ENCODE results near the gene RIC3. TPM values are rescaled to one million over a fixed set of nuclear protein-coding genes. Genes with fewer than 3 reads are reported as not detected.

RIC3 gene
- total RNA-seq, 2 experiments from 2014 or later, result 3.4 to 4.8 TPM

DNA sequence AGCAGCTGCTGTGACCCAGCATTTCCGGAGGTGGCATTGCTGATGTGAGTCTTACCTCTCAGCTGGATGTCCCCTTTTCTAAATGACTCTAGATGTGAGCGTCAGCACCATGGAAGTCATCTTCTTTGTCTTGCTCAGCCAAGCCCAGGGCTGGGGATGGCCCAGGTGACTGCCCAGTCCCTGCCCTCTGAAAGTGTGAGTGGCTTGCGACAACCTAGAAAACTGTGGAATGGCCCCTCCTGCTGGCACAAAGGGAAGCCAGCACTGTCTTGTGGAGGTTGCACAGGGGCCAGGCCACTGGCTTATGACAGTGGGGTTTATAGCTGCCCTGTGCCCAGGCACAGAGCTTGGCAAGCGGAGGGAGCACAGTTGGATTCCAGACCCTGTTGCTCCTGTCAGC is 81.6 kb downstream of the RIC3 start:
- H3K4me3 Mint-ChIP-seq, result no peak overlapping the region
- ChIA-PET POLR2A (no interaction called here), CTCF (interaction anchor here (1.0 to 8.6 kb wide), 3 partner anchors 13 to 101 kb away, joined by 3 to 80 read pairs (median 45); partner anchors contain the start of gene EIF3F)
- no peaks in the 10 kb centered on the region for H3K4me1 Mint-ChIP-seq
- no peaks in the 10 kb centered on the region for H3K9me3 Mint-ChIP-seq
- no peak overlapping the region for H3K27ac Mint-ChIP-seq
- H3K36me3 Mint-ChIP-seq (ENCODE audit: low read depth), result no peaks in the 10 kb centered on the region
- H3K27me3 Mint-ChIP-seq, result peaks cover 16% of the 10 kb centered on the region
- no peak for DNase-seq

DNA sequence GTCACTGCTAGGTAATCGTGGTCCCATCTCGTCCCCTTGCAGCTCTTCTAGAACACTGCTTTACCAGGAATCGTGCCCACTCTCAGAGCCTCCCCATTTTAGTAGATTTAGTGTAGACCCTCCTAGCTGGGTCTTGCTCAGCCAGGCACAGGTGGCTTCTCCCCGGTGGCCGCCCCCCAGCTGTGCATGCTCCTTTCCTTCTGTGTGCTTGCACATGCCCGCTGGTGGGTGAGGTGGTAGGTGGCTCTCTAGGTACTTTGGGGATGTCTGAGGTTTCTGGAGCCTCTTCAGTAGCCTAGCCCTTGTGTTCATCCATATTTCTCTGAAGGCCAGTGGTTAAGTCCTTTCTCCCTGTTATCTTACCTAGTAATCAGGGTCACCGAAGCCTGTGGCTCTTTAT is 82.3 kb downstream of the RIC3 start:
- CTCF ChIA-PET, result interaction anchor here (1.0 to 8.6 kb wide), 3 partner anchors 13 to 100 kb away, joined by 3 to 80 read pairs (median 6); partner anchors contain the start of gene EIF3F

DNA sequence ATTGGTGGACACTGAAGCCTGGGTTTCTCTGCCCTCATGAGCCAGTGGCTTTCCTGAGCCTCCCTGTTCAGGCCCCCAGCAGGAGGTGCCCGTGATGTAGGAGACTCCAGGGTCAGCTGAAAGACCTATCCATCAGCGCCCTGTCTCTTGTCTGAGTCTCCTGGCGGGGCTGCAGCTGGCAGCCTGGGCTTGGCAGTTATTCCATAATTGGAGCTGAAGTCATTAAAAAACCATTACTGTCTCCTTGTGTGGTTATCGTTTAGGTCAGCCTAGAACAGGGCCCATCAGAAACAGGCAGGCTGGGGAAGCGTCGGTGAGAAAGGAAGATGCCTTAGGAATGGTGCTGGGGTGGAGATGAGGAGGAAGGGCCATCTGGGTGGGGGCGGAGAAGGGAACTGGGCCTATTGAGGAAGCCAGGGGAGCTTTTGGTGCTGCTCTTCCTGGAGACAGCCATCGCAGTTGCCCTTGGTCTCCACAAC is 82.8 kb downstream of the RIC3 start:
- DNase-seq, result no peak
- CTCF ChIA-PET, result interaction anchor here (1.1 to 2.0 kb wide), 2 partner anchors 13 to 80 kb away, joined by 3 to 6 read pairs; no protein-coding TSS in a partner anchor
- Mint-ChIP-seq H3K4me1 (no peaks in the 10 kb centered on the region), H3K27ac (no peak overlapping the region), H3K27me3 (peaks cover 22% of the 10 kb centered on the region), H3K36me3 (ENCODE audit: low read depth) (no peaks in the 10 kb centered on the region), H3K9me3 (no peaks in the 10 kb centered on the region), H3K4me3 (no peak overlapping the region)
- POLR2A ChIA-PET, result no interaction called here

More for the DNA sequence above, 82.3 kb downstream of the RIC3 start:
- Mint-ChIP-seq H3K9me3 (no peaks in the 10 kb centered on the region), H3K36me3 (ENCODE audit: low read depth) (no peaks in the 10 kb centered on the region), H3K27ac (no peak overlapping the region), H3K4me1 (no peaks in the 10 kb centered on the region), H3K4me3 (no peak overlapping the region), H3K27me3 (peaks cover 22% of the 10 kb centered on the region)
- POLR2A ChIA-PET, result no interaction called here
- no peak for DNase-seq

DNA sequence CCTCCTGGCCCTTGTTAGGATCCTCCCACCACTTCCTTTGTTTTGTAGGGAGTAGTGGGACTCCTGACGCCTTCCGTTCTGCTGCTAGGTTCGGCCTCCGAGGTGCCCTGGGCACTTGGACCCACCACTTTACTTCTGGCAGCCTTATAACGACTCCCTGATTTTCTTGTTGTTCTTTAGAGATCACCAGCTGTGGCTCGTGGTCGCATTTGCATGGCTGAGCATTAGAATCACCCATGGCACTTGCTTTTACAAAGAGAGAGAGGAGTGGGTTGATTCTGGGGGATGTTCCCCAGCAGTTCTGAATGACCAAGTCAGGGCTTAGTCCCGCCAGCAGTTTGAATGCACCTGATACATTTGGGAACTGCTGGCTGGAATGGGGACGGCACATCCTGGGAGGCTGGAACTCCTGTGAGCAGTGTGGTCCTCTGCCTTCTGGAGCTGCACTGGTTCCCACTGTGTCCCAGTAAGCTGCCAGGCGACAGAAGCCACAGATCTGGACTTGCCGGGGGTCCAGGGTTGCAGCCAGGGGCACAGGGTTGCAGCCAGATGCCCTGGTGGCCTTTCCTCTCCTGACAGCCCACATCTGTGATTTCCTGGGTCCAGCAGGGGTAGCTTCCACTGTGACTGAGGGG is 83.7 kb downstream of the RIC3 start:
- Mint-ChIP-seq H3K36me3 (ENCODE audit: low read depth) (no peaks in the 10 kb centered on the region), H3K4me1 (no peaks in the 10 kb centered on the region), H3K27ac (no peak overlapping the region), H3K4me3 (no peak overlapping the region), H3K9me3 (no peaks in the 10 kb centered on the region), H3K27me3 (peaks cover 30% of the 10 kb centered on the region)
- no peak for DNase-seq
- ChIA-PET POLR2A (no interaction called here), CTCF (interaction anchor here (1.1 to 2.0 kb wide), 2 partner anchors 14 to 79 kb away, joined by 3 to 6 read pairs; no protein-coding TSS in a partner anchor)

DNA sequence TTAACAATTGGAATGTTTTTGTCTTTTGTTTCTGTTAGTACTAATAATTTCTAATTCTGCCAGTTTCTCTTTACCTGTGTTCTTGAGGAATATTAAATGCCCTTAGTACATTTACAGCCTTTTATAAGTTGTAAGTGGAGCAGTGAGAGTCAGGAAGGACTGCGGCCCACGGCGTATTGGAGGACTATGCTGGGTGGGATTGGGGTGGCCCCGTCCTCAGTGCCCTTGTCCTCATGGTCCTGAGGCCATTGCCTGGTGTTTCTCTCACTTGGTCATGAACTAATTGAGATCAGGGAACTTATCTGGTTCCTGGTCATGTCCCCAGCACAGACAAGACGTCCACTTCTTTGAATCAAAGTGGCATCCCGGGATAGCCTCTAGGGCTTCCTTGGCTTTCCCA is 84.5 kb downstream of the RIC3 start:
- Mint-ChIP-seq H3K9me3 (no peaks in the 10 kb centered on the region), H3K4me3 (no peak overlapping the region), H3K27ac (no peak overlapping the region), H3K4me1 (no peaks in the 10 kb centered on the region), H3K36me3 (ENCODE audit: low read depth) (no peaks in the 10 kb centered on the region), H3K27me3 (peaks cover 37% of the 10 kb centered on the region)
- ChIA-PET CTCF (no interaction called here), POLR2A (no interaction called here)
- no peak for DNase-seq

DNA sequence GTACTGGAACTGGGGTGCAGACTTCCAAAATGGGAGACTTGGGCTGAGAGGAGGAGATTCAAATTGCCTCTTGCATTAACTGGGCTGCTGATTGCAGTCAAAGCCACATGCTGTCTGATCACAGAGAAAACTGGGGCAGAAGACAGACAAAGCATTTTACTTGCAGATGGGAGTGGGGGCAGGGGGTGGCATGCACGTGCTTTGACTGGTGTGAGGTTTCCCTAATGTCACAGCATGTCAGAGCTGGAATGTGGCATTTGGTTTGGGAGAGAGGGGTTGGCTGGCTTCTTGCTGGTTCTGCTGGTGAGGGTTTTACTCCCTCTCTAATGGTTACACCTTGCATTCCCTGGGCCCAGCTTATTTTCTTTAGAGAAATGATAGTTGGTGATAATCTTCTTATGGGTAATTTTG is 84.9 kb downstream of the RIC3 start:
- POLR2A ChIA-PET, result no interaction called here
- Mint-ChIP-seq H3K4me1 (no peaks in the 10 kb centered on the region), H3K27ac (no peak overlapping the region), H3K36me3 (ENCODE audit: low read depth) (no peaks in the 10 kb centered on the region), H3K27me3 (peaks cover 39% of the 10 kb centered on the region), H3K9me3 (no peaks in the 10 kb centered on the region), H3K4me3 (no peak overlapping the region)
- CTCF ChIA-PET, result no interaction called here
- DNase-seq, result no peak

DNA sequence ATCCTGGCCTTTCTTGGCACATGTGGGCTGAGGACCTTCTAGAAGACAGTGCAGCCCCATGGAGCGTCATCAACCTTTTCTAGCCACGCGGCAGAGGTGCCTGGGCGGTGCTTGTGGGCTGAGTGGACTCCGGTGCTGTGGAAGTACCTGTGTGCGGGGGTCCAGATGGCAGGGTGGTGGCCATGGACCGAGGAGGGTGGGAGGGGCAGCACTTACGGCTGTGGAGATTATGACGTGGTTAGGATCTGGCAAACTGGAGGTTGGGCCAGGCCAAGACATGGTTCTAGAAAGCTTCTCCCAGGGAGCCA is 85.8 kb downstream of the RIC3 start:
- Mint-ChIP-seq H3K27ac (no peak overlapping the region), H3K9me3 (no peaks in the 10 kb centered on the region), H3K4me3 (no peak overlapping the region), H3K4me1 (no peaks in the 10 kb centered on the region), H3K36me3 (ENCODE audit: low read depth) (no peaks in the 10 kb centered on the region), H3K27me3 (peaks cover 45% of the 10 kb centered on the region)
- POLR2A ChIA-PET, result interaction anchor here (1.1 kb wide), 1 partner anchor 59 kb away, joined by 3 read pairs; no protein-coding TSS in a partner anchor
- no peak for DNase-seq
- CTCF ChIA-PET, result interaction anchor here (0.9 to 1.2 kb wide), 2 partner anchors 16 to 50 kb away, joined by 3 to 7 read pairs; no protein-coding TSS in a partner anchor

DNA sequence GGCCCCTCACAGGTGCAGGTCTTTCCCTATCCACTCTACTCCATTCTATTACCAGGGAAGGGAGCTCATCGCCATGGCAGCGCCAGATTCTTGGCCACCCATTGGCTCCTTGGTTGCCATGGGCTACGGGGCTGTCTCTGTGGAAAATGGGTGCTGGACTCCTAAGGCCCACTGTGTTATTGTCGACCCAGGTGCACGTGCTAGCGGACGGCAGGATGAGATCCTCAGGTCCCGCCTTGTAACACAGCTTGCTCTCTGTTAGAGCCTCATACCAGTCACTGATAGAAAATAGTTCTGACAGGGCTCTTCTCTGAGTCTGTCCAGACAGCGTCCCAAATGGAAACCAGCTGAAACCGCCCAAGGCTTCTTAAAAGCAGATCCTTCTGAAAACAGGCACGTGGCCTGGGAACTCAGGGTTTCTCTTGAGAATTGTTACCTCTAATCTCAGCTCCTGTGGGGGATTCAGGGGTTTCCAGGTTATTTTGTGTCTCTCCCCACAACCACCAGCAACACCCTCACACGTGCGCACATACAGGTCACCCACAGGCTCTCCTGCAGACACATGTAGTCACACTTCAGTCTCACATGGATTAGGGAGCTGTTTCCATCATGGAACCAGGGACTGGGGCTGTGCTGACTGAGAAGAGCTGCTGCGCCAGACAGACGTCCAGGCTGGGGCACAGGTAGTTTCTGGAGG is 86.3 kb downstream of the RIC3 start:
- H3K27me3 Mint-ChIP-seq, result peaks cover 45% of the 10 kb centered on the region
- CTCF ChIA-PET, result interaction anchor here (0.9 to 1.2 kb wide), 2 partner anchors 17 to 49 kb away, joined by 3 to 7 read pairs; no protein-coding TSS in a partner anchor
- H3K36me3 Mint-ChIP-seq (ENCODE audit: low read depth), result no peaks in the 10 kb centered on the region
- no peak overlapping the region for H3K27ac Mint-ChIP-seq
- H3K9me3 Mint-ChIP-seq, result no peaks in the 10 kb centered on the region
- DNase-seq, result no peak
- no peaks in the 10 kb centered on the region for H3K4me1 Mint-ChIP-seq
- H3K4me3 Mint-ChIP-seq, result no peak overlapping the region
- POLR2A ChIA-PET, result interaction anchor here (1.1 kb wide), 1 partner anchor 59 kb away, joined by 3 read pairs; no protein-coding TSS in a partner anchor

DNA sequence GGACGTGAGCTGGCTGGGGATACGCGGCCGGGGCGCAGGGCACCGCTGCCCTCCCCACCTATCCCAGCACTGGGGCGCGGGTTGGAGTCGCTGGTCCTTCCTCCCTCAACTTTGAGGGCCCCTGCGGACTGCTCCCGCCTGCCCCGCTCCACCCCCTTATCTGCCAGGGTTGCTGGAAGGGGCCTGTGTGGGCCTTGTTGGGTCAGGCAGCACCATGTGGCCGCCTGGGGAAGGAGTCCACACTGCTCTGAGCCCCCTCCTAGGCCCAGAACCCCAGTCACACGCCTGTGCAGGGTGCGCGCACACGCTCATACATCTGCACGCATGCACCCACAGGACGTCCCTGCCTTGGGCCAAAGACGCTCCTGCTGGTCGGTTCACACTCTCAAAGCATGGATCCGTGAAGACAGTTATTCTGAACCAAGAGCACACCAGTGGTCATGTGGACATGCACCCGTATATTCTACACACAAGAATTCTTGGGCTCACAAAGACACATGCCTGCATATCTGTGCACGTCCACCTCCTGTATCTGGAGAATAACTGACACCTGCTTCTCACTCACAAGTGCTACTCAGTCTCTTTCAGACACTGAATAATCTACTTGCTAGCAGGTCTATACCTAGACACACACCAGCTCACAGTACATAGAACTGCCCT is 87.1 kb downstream of the RIC3 start:
- Mint-ChIP-seq H3K4me1 (no peaks in the 10 kb centered on the region), H3K9me3 (no peaks in the 10 kb centered on the region), H3K27me3 (peaks cover 45% of the 10 kb centered on the region), H3K4me3 (peak overlapping the region; percentile 11), H3K27ac (no peak overlapping the region), H3K36me3 (ENCODE audit: low read depth) (no peaks in the 10 kb centered on the region)
- DNase-seq, result no peak
- CTCF ChIA-PET, result interaction anchor here (1.2 to 1.4 kb wide), 2 partner anchors 17 to 75 kb away, joined by 4 to 7 read pairs; no protein-coding TSS in a partner anchor
- POLR2A ChIA-PET, result no interaction called here

DNA sequence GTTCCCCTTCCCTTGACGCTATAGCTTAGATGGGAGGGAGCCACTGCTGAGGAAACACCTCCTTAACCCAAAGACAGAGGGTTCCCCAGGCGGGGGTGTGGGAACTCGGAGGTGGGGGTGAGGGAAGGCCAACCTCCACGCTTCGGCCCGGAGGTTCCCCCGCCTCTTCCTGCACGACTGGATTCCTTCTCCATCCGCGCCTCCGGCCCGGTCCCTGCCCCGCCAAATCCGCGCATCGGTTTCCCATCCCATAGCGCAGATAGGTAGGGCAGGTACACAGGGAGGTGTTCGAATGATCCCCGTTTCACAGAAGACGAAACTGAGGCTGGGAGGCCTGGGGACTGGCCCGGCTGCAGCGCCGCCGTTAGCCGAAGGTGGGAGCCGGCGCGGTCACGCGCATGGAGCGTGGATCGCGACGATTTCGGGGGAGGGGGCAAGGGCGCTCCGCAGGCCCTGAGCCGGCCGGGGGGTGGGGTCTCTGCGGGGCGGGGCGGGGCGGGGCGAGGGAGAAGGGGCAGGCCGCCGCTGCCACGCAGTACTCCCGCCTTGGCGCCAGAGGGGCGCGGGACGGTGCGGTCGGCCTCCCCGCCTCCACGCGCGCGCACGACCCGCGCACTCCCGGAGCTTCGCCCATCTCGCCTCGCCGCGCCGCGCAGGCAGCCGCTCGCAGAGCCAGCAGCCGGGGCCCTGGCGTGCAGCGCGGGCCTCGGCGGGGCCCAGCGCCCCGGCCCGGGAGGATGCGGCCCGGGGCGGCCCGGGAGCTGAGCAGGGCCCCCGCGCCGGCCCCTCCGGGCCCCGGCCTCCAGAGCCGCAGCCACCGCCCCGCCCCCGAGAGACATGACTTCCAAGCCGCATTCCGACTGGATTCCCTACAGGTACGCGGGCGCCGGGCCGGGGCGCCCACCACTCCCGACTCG is 87.9 kb downstream of the RIC3 start, which contains the start of gene TUB:
Gene TUB (plus strand): TSS at position 538 of the 917 bp plus-strand sequence. CDS start 300 bp downstream, at position 838.
- H3K27me3 Mint-ChIP-seq, result peaks cover 47% of the 10 kb centered on the region
- no peaks in the 10 kb centered on the region for H3K4me1 Mint-ChIP-seq
- no peak within 1 kb of the TSS for H3K27ac Mint-ChIP-seq
- DNase-seq, result no peak
- CTCF ChIA-PET, result interaction anchor here (1.4 kb wide), 1 partner anchor 74 kb away, joined by 4 read pairs; no protein-coding TSS in a partner anchor
- H3K9me3 Mint-ChIP-seq, result no peaks in the 10 kb centered on the region
- peak within 1 kb of the TSS; percentile 33 for H3K4me3 Mint-ChIP-seq
- H3K36me3 Mint-ChIP-seq (ENCODE audit: low read depth), result no peaks in the 10 kb centered on the region
- POLR2A ChIA-PET, result no interaction called here

DNA sequence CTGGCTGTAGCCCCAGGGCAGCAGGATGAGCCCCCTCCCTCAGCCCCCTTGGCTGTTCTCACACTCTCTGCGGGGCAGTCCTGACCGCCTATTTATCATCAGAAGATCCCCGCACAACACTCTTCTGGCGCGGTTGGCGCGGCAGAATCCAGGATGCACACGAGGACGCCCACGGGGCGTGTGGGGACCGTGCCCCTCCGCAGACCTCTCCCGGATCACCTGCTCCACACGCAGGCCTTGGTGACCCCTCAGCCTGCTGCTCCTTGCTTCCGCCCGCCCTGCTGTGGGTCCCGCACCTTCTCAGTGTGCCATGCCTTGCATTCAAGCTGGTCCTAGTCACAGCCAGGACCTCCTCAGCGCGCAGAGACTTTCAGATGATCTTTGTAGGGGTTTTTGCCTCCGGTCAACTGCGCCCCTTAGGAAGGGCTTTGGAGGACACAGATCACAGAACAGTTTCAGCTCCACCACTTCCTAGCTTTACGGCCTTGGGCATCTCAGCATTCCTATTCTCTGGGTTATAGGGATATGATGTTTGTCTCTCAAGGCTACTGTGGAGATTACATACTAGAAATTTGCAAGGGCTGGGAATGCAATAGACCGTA is 88.7 kb downstream of the RIC3 start:
- Mint-ChIP-seq H3K9me3 (no peaks in the 10 kb centered on the region), H3K4me1 (no peaks in the 10 kb centered on the region), H3K4me3 (peak overlapping the region; percentile 33), H3K27me3 (peaks cover 43% of the 10 kb centered on the region), H3K27ac (no peak overlapping the region), H3K36me3 (ENCODE audit: low read depth) (no peaks in the 10 kb centered on the region)
- CTCF ChIA-PET, result interaction anchor here (1.4 kb wide), 1 partner anchor 74 kb away, joined by 4 read pairs; no protein-coding TSS in a partner anchor
- DNase-seq, result no peak
- POLR2A ChIA-PET, result no interaction called here

DNA sequence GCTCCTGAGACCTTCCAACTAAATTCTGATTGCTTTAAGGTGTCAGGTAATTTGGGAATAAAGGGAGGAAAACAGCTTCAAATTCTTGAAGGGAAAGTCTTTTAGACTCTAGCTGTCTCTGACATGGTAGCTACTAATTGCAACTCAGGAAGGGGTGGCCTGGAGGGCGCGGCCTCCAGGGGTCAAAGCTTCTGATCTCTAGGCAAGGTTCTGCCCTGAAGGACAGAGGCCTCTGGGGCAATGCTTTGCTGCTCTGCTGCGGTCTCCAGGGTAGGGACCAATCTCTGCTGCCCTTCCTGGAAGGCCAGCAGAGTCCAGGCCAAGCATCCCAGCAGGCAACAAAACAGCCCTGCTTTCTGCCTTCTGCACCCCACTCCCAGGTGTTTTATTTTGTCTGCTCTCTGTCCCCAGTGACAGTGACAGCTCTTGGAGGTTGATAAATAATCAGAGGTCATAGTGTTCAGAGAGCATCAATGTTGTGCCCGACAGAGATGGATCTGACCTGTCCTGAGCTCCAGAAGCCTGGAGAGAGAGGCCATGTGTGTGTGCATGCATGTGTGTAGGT is 89.6 kb downstream of the RIC3 start:
- Mint-ChIP-seq H3K36me3 (ENCODE audit: low read depth) (no peaks in the 10 kb centered on the region), H3K27me3 (peaks cover 39% of the 10 kb centered on the region), H3K9me3 (no peaks in the 10 kb centered on the region), H3K4me3 (no peak overlapping the region), H3K27ac (no peak overlapping the region), H3K4me1 (no peaks in the 10 kb centered on the region)
- ChIA-PET POLR2A (no interaction called here), CTCF (interaction anchor here (0.6 to 1.3 kb wide), 2 partner anchors 14 to 104 kb away, joined by 3 read pairs; no protein-coding TSS in a partner anchor)
- DNase-seq, result no peak
